SK-N-MC (cell line): ENCODE data around the gene ITPR2.

Source experiments
- EZH2 ChIP-seq: fragments of 200-600 bp; sonication (generic); IDR thresholded peaks from one replicate; pipeline ENCODE4 v1.6.1; 2017; ENCODE audit warnings: antibody characterized with exemption
- FOXP2 ChIP-seq: optimal IDR thresholded peaks from 2 replicates; pipeline ENCODE3; 2011; ENCODE audit warnings: mild to moderate bottlenecking, moderate library complexity; ENCODE audit not compliant: insufficient read depth; ENCODE audit errors: extremely low read length, control extremely low read depth
- POLR2AphosphoS5 ChIP-seq: IDR thresholded peaks from 2 replicates; pipeline ENCODE4 v1.6.1; 2012; ENCODE audit warnings: mild to moderate bottlenecking, low read depth, low read length, borderline replicate concordance

- TF ChIP-seq FOXP2 (no peak), POLR2AphosphoS5 (no peak), EZH2 (no peak)
These were observed 78.8 kb downstream of the ITPR2 start for GRCh38 chr12:26754148-26754547.
